Vagina (tissue), 2 donors: ENCODE measurements around the gene PODXL.

Experiments used
- POLR2A ChIP-seq, 2 donors: fragments of 450-650 bp; IDR thresholded peaks; one replicate each; pipeline ENCODE4 v1.6.1; 2017; ENCODE audit warnings: antibody characterized with exemption in 2 of 2, mild to moderate bottlenecking in 2 of 2, moderate library complexity in 2 of 2
- TF ChIP-seq, protein P1 (sequence below), 3 experiments: fragments of 450-650 bp in 2 of 3; fragments of 200-600 bp in 1 of 3; sonication (generic) in 1 of 3; IDR thresholded peaks; one replicate each; pipeline ENCODE4 v1.5.1; 2017 to 2019; ENCODE audit warnings: antibody characterized with exemption in 3 of 3, mild to moderate bottlenecking in 2 of 3, moderate library complexity in 2 of 3

DNA sequence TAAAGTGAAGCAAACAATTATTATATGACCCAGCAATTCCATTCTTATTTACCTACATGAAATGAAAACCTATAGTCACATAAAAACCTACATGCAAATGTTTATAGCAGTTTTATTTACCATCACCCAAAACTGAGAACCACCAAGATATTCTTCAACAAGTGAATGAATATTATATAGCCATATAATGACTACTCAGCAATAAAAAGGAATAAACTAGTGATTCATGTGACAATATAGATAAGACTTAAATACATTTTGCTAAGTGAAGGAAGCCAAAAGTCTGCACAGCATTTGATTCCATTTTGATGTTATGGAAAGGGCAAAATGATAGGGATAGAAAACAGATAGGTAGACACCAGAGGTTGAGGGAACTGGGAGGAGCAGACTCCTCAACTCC, 31.7 kb downstream of the PODXL start:
- TF ChIP-seq POLR2A (IDR thresholded peaks at IDR 0.05): no peak
- TF ChIP-seq, protein P1, sequence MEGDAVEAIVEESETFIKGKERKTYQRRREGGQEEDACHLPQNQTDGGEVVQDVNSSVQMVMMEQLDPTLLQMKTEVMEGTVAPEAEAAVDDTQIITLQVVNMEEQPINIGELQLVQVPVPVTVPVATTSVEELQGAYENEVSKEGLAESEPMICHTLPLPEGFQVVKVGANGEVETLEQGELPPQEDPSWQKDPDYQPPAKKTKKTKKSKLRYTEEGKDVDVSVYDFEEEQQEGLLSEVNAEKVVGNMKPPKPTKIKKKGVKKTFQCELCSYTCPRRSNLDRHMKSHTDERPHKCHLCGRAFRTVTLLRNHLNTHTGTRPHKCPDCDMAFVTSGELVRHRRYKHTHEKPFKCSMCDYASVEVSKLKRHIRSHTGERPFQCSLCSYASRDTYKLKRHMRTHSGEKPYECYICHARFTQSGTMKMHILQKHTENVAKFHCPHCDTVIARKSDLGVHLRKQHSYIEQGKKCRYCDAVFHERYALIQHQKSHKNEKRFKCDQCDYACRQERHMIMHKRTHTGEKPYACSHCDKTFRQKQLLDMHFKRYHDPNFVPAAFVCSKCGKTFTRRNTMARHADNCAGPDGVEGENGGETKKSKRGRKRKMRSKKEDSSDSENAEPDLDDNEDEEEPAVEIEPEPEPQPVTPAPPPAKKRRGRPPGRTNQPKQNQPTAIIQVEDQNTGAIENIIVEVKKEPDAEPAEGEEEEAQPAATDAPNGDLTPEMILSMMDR (IDR thresholded peaks at IDR 0.05): no peak
